Measurements from ENCODE around the gene TADA1.

- TF ChIP-seq POLR2A (IDR thresholded peaks at IDR 0.05): no peak
- no peak for TF ChIP-seq CTCF (IDR thresholded peaks at IDR 0.05)
Observed at GRCh38 chr1:166849135-166849534, 26.9 kb downstream of the TADA1 start.
